AG09319 (cell line): ENCODE data around the gene RBBP5.

Experiments used
- DNase-seq: peaks from one replicate; pipeline ENCODE4 v3.0.0-alpha.2; 2010; ENCODE audit warnings: low read depth; ENCODE audit errors: extremely low read depth
- CTCF ChIP-seq: IDR thresholded peaks from 2 replicates; pipeline ENCODE4 v1.5.1; 2011; ENCODE audit warnings: low read depth, mild to moderate bottlenecking, inconsistent platforms, low read length, moderate library complexity

Gene RBBP5

GRCh38 chr1:205058853-205059252 is 62.9 kb downstream of the RBBP5 start:
- TF ChIP-seq CTCF = no peak
- no peak for DNase-seq

DNA sequence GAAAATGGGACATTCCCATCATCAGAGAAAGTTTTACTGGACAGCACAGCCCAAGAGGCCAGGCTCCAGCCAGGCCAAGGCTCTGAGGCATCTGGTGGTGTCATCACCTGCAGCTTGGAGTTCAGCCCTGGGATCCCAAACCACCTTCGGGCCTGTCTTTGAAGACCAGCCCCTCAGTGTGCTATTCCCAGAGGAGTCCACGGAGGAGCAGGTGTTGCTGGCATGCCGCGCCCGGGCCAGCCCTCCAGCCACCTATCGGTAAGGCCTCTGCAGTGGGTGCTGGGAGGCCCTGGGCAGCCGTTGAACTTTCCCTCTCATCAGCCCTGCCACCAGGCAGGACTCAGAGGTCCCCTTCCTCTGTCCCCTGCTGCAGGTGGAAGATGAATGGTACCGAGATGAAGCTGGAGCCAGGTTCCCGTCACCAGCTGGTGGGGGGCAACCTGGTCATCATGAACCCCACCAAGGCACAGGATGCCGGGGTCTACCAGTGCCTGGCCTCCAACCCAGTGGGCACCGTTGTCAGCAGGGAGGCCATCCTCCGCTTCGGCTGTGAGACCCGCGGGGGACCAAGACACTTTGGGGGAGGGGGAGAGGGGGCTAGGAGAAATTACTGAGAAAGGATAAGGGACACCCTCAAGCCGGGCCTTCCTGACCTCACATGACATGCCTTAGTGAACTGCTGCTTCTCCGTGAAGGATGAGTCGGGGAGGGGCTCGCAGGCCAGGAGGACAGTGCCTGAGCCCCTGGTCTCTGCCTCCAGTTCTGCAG is 63.8 kb downstream of the RBBP5 start:
- DNase-seq = no peak
- TF ChIP-seq CTCF = no peak

GRCh38 chr1:205056956-205057568 is 64.7 kb downstream of the RBBP5 start:
- DNase-seq = no peak
- no peak for TF ChIP-seq CTCF

DNA sequence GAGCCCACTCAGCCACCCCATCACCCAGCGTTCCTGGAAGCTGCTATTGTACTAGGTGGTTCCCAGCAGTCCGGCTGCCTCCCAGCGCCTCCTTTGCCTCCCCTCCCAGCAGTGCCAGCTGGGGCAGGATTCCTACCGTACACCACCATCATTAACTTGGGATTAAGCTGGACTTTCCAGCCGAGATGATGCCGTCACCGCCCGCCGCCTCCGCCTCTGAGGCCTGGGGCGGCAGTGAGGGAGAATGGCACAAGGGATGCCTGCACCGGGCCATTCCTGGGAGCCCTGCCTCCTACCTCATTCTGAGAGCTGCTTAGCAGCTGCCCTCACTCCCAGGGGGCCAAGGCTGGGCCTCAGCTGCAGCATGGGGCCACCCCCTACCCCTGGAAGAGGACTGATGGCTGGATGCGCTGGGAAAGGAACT is 65.6 kb downstream of the RBBP5 start:
- TF ChIP-seq CTCF = no peak
- no peak for DNase-seq

DNA sequence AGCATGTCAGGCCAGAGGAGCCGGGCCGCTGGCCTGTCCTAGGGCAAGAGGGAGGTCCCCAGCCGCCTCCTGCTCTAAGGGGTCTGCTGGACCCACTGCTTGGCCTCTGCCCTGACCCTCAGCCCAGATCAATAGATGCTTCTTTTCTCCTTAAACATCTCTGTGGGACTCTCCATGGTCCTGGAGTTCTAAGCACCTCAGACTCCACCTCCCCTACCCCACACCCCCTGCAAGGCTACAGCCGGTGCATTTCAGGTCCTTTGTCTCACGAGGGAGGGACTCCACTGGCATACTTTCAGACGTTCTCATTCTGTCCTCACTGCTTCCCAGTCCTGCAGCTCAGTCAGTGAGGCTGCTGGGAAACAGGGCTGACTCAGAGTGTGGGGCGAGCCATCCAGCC is 67.8 kb downstream of the RBBP5 start:
- no peak for DNase-seq
- TF ChIP-seq CTCF = no peak

GRCh38 chr1:205053296-205053695 is 68.5 kb downstream of the RBBP5 start:
- no peak for DNase-seq
- no peak for TF ChIP-seq CTCF

DNA sequence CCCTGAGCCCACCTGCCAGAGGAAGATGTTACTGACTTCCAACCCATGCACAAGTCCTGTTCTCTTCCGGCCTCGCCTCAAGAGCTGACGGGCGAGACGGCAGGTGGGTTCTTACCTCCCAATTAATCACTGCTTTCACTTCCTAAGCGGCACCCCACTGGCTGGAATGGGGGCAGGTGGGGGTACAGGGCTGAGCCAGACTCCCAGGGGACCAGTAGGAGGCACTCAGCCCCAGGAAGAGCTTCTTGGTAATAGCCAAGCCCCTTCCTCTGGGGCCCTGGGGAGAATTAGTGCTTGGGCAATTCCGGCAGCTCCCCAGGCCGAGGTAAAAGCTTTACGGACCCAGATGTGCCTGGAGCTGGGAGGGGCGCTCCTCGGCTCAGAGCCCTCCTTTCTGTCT is 69.1 kb downstream of the RBBP5 start:
- DNase-seq = no peak

More for the DNA sequence above, 69.1 kb downstream of the RBBP5 start:
- no peak for TF ChIP-seq CTCF
